Loucy (cell line): ENCODE measurements around the gene TIFAB.

Source experiments
- H2AFZ ChIP-seq: fragments of 200-600 bp; sonication (generic); 2 replicates; pipeline ENCODE4 v1.6.0; 2016; ENCODE audit warnings: antibody characterized with exemption, mild to moderate bottlenecking, low read length, moderate library complexity
- H3F3A ChIP-seq: fragments of 200-600 bp; 2 replicates; pipeline ENCODE4 v1.6.0; 2016; ENCODE audit warnings: antibody characterized with exemption, low read depth, mild to moderate bottlenecking
- H3K27me3 ChIP-seq: fragments of 200-600 bp; sonication (generic); 2 replicates; pipeline ENCODE4 v1.6.1; 2014; ENCODE audit warnings: low read length, mild to moderate bottlenecking; ENCODE audit not compliant: insufficient read depth, poor library complexity, severe bottlenecking
- H3K36me3 ChIP-seq: fragments of 200-600 bp; sonication (generic); 2 replicates; pipeline ENCODE4 v1.6.1; 2016; ENCODE audit warnings: low read length; ENCODE audit not compliant: insufficient read depth
- H3K4me1 ChIP-seq: fragments of 200-600 bp; sonication (generic); 2 replicates; pipeline ENCODE4 v1.5.1; 2014; ENCODE audit warnings: low read length, mild to moderate bottlenecking; ENCODE audit not compliant: insufficient read depth, poor library complexity, severe bottlenecking
- H3K4me2 ChIP-seq: fragments of 200-600 bp; sonication (generic); 2 replicates; pipeline ENCODE4 v1.6.0; 2014; ENCODE audit warnings: antibody characterized with exemption, low read length, low read depth, mild to moderate bottlenecking; ENCODE audit not compliant: poor library complexity, severe bottlenecking
- H3K4me3 ChIP-seq: fragments of 200-600 bp; sonication (generic); 2 replicates; pipeline ENCODE4 v1.5.1; 2014; ENCODE audit warnings: low read length, mild to moderate bottlenecking, mixed read lengths; ENCODE audit not compliant: poor library complexity, severe bottlenecking
- H3K79me2 ChIP-seq: fragments of 200-600 bp; sonication (generic); 2 replicates; pipeline ENCODE4 v1.6.1; 2014; ENCODE audit warnings: low read length; ENCODE audit not compliant: insufficient read depth
- H3K9ac ChIP-seq: fragments of 200-600 bp; sonication (generic); 2 replicates; pipeline ENCODE4 v1.6.0; 2014; ENCODE audit warnings: mild to moderate bottlenecking, low read depth, low read length, moderate library complexity; ENCODE audit not compliant: poor library complexity, severe bottlenecking
- H3K9me2 ChIP-seq: fragments of 200-600 bp; sonication (generic); replicated peaks from 2 replicates; pipeline ENCODE4 v1.6.1; 2016; ENCODE audit warnings: low read depth, low read length, mixed read lengths
- H3K9me3 ChIP-seq: fragments of 200-600 bp; sonication (generic); 2 replicates; pipeline ENCODE4 v1.6.1; 2014; ENCODE audit warnings: mild to moderate bottlenecking, antibody characterized with exemption, low read length, low read depth; ENCODE audit not compliant: insufficient read depth
- H4K20me1 ChIP-seq: fragments of 200-600 bp; sonication (generic); 2 replicates; pipeline ENCODE4 v1.6.0; 2014; ENCODE audit warnings: antibody characterized with exemption, low read length, mild to moderate bottlenecking; ENCODE audit not compliant: insufficient read depth, poor library complexity, severe bottlenecking
- CTCF ChIP-seq: fragments of 200-600 bp; sonication (generic); conservative IDR thresholded peaks from 2 replicates; pipeline ENCODE4 v1.5.1; 2014; ENCODE audit warnings: mild to moderate bottlenecking, antibody characterized with exemption, low read length
- EZH2phosphoT487 ChIP-seq: fragments of 200-600 bp; IDR thresholded peaks from 2 replicates; pipeline ENCODE4 v1.6.1; 2018; ENCODE audit warnings: antibody characterized with exemption, mild to moderate bottlenecking, moderate library complexity, borderline replicate concordance

Gene TIFAB

GRCh38 chr5:135449644-135450043, 2.5 kb downstream of the TIFAB start:
- Histone ChIP-seq H3K9me3 (no peaks in the 10 kb centered on the region), H3K4me2 (no peak overlapping the region), H3K79me2 (no peaks in the 10 kb centered on the region), H3K9me2 (no peaks in the 10 kb centered on the region), H3K4me1 (peaks cover 15% of the 10 kb centered on the region), H4K20me1 (no peaks in the 10 kb centered on the region), H3K27me3 (no peaks in the 10 kb centered on the region), H3K4me3 (no peak overlapping the region), H3K36me3 (no peaks in the 10 kb centered on the region), H3F3A (no peaks in the 10 kb centered on the region), H2AFZ (no peak overlapping the region), H3K9ac (no peak overlapping the region)
- TF ChIP-seq CTCF (no peak), EZH2phosphoT487 (no peak)

GRCh38 chr5:135448791-135449507, 3.2 kb downstream of the TIFAB start:
- no peak overlapping the region for H3K4me2 ChIP-seq
- TF ChIP-seq EZH2phosphoT487, result no peak
- TF ChIP-seq CTCF, result no peak
- no peaks in the 10 kb centered on the region for H3K79me2 ChIP-seq
- H3K27me3 ChIP-seq, result no peaks in the 10 kb centered on the region
- H3K9ac ChIP-seq, result no peak overlapping the region
- no peak overlapping the region for H2AFZ ChIP-seq
- peaks cover 17% of the 10 kb centered on the region for H3K4me1 ChIP-seq
- no peaks in the 10 kb centered on the region for H3K9me3 ChIP-seq
- no peaks in the 10 kb centered on the region for H3F3A ChIP-seq
- H3K36me3 ChIP-seq, result no peaks in the 10 kb centered on the region
- H3K9me2 ChIP-seq, result no peaks in the 10 kb centered on the region
- H3K4me3 ChIP-seq, result no peak overlapping the region
- no peaks in the 10 kb centered on the region for H4K20me1 ChIP-seq

- H3K9ac ChIP-seq, result no peak overlapping the region
- TF ChIP-seq EZH2phosphoT487, result no peak
- TF ChIP-seq CTCF, result no peak
- no peak overlapping the region for H2AFZ ChIP-seq
- H3K9me2 ChIP-seq, result no peaks in the 10 kb centered on the region
- H4K20me1 ChIP-seq, result no peaks in the 10 kb centered on the region
- no peaks in the 10 kb centered on the region for H3K27me3 ChIP-seq
- H3K79me2 ChIP-seq, result no peaks in the 10 kb centered on the region
- no peaks in the 10 kb centered on the region for H3K36me3 ChIP-seq
- H3K4me2 ChIP-seq, result no peak overlapping the region
- peaks cover 17% of the 10 kb centered on the region for H3K4me1 ChIP-seq
- H3K4me3 ChIP-seq, result no peak overlapping the region
- no peaks in the 10 kb centered on the region for H3F3A ChIP-seq
- H3K9me3 ChIP-seq, result no peaks in the 10 kb centered on the region
Observed at GRCh38 chr5:135448071-135448739, 3.9 kb downstream of the TIFAB start.
